D721Med (cell line): ENCODE data around the gene USF1.
"Not testable (repeated sequence)": the region's sequence is repeated elsewhere in the genome, so short reads cannot be mapped to it uniquely, and the experiment has no call there.

Experiments
- DNase-seq: peaks from one replicate; pipeline ENCODE4 v3.0.0; 2011; ENCODE audit warnings: low spot score; ENCODE audit not compliant: insufficient read length
- FAIRE-seq: peaks from 2 replicates; lab custom pipeline; 2011; peaks lifted over from hg19 to GRCh38; lab: Jason Lieb, UNC
- CTCF ChIP-seq: IDR thresholded peaks from 2 replicates; pipeline ENCODE4 v1.5.1; 2012; ENCODE audit warnings: mild to moderate bottlenecking, control low read depth; ENCODE audit not compliant: insufficient read depth; ENCODE audit errors: missing control alignments

USF1 gene

GRCh38 chr1:161021970-161022353, 23.8 kb downstream of the USF1 start:
- no peak for TF ChIP-seq CTCF
- DNase-seq: no peak

GRCh38 chr1:161021165-161021969, 24.4 kb downstream of the USF1 start:
- DNase-seq: peak; percentile 98
- no peak for FAIRE-seq
- no peak for TF ChIP-seq CTCF

More at GRCh38 chr1:161021970-161022353, 23.8 kb downstream of the USF1 start:
- FAIRE-seq: no peak

- FAIRE-seq (no peak), DNase-seq (peak; percentile 35)
- TF ChIP-seq CTCF: no peak
These were observed 25.1 kb downstream of the USF1 start, which contains the start of gene F11R for GRCh38 chr1:161020509-161021164. Gene F11R, minus strand, starts transcription at chr1:161021152. Its CDS starts 79 bp downstream, at chr1:161021073.

- TF ChIP-seq CTCF: no peak
- FAIRE-seq (no peak), DNase-seq (no peak)
These were observed 25.9 kb downstream of the USF1 start for GRCh38 chr1:161019751-161020495.

- not testable (repeated sequence) for FAIRE-seq, DNase-seq
These were observed 26.6 kb downstream of the USF1 start for GRCh38 chr1:161019111-161019660.

- TF ChIP-seq CTCF: no peak
- DNase-seq: no peak
- FAIRE-seq: no peak
These were observed 27.2 kb downstream of the USF1 start for GRCh38 chr1:161018631-161018930.
